Suppressor macrophage treated with lipopolysaccharide for 1 hour (primary cell): ENCODE results near the gene GLTPD2.

ENCODE experiments used
- DNase-seq, 3 donors: peaks; one replicate each; pipeline ENCODE4 v3.0.0-alpha.2; 2020 to 2022

Gene GLTPD2

GRCh38 chr17:4788807-4789700 is at the start of gene GLTPD2:
TSS of gene GLTPD2 (plus strand) at chr17:4788964. CDS start at chr17:4789012, 48 bp downstream.
- DNase-seq, result no peak

GRCh38 chr17:4739122-4740024 is 49.4 kb upstream of the GLTPD2 start, which contains the start of the genes CXCL16 and ZMYND15:
TSS of gene CXCL16 (minus strand) at chr17:4739928. CDS start at chr17:4739339, 589 bp downstream.
TSS of gene ZMYND15 (plus strand) at chr17:4739833. CDS start at chr17:4740549, 716 bp downstream.
- peak; percentile 75 to 88 (median 81) for DNase-seq

- no peak for DNase-seq
Observed at GRCh38 chr17:4740025-4740351, 48.8 kb upstream of the GLTPD2 start.

- no peak for DNase-seq
Observed at GRCh38 chr17:4740584-4740983, 48.2 kb upstream of the GLTPD2 start.

GRCh38 chr17:4741544-4741943 is 47.2 kb upstream of the GLTPD2 start:
- no peak for DNase-seq

- DNase-seq, result no peak
Observed at GRCh38 chr17:4742133-4742532, 46.6 kb upstream of the GLTPD2 start.

GRCh38 chr17:4742629-4743028 is 46.1 kb upstream of the GLTPD2 start:
- no peak for DNase-seq

GRCh38 chr17:4743216-4743615 is 45.5 kb upstream of the GLTPD2 start:
- no peak for DNase-seq

GRCh38 chr17:4743898-4744297 is 44.9 kb upstream of the GLTPD2 start:
- no peak for DNase-seq

GRCh38 chr17:4744999-4745969 is 43.5 kb upstream of the GLTPD2 start:
- no peak for DNase-seq

- peak; percentile 89 to 97 (median 95) for DNase-seq
Observed at GRCh38 chr17:4747847-4748246, 40.9 kb upstream of the GLTPD2 start.

GRCh38 chr17:4748686-4749085 is 40.1 kb upstream of the GLTPD2 start:
- DNase-seq, result peak; percentile 31 to 56 (median 31)

- DNase-seq, result peak; percentile 23 to 38 (median 33)
Observed at GRCh38 chr17:4750606-4751005, 38.2 kb upstream of the GLTPD2 start.

- DNase-seq, result peak in 1 of 3 donors; percentile 63
Observed at GRCh38 chr17:4751932-4752331, 36.8 kb upstream of the GLTPD2 start.

GRCh38 chr17:4753392-4753791 is 35.4 kb upstream of the GLTPD2 start:
- DNase-seq, result no peak

- DNase-seq, result peak; percentile 70 to 86 (median 80)
Observed at GRCh38 chr17:4759776-4760236, 29.0 kb upstream of the GLTPD2 start.

- DNase-seq, result peak; percentile 73 to 85 (median 80)
Observed at GRCh38 chr17:4764595-4764994, 24.2 kb upstream of the GLTPD2 start.

- DNase-seq, result peak; percentile 87 to 99 (median 98)
Observed at GRCh38 chr17:4766201-4766600, 22.6 kb upstream of the GLTPD2 start.

GRCh38 chr17:4766723-4767122 is 22.0 kb upstream of the GLTPD2 start:
- DNase-seq, result peak; percentile 74 to 90 (median 83)

GRCh38 chr17:4768298-4768697 is 20.5 kb upstream of the GLTPD2 start:
- peak; percentile 71 to 87 (median 84) for DNase-seq

- peak; percentile 27 to 73 (median 69) for DNase-seq
Observed at GRCh38 chr17:4769628-4770027, 19.1 kb upstream of the GLTPD2 start.
